Liver (tissue), 3 donors: ENCODE measurements around the gene BTNL9.

Source experiments
- CTCF ChIP-seq: fragments of 150-350 bp; IDR thresholded peaks from 2 replicates; pipeline ENCODE4 v1.5.1; 2017; ENCODE audit warnings: improper control_type of control experiment, low read depth, low read length; ENCODE audit not compliant: missing input control
- EGR1 ChIP-seq, 2 donors: IDR thresholded peaks; 2 replicates each; pipeline ENCODE4 v1.6.1; 2016 to 2018; ENCODE audit warnings: antibody characterized with exemption in 2 of 2, low read depth in 2 of 2
- JUND ChIP-seq, 2 donors: IDR thresholded peaks; 2 replicates each; pipeline ENCODE4 v1.6.1; 2016; ENCODE audit warnings: antibody characterized with exemption in 2 of 2
- MAX ChIP-seq: IDR thresholded peaks from 2 replicates; pipeline ENCODE4 v1.6.1; 2016; ENCODE audit warnings: antibody characterized with exemption
- RAD21 ChIP-seq, 2 donors: IDR thresholded peaks; 2 replicates each; pipeline ENCODE4 v1.6.1; 2016; ENCODE audit warnings: antibody characterized with exemption in 2 of 2, mild to moderate bottlenecking in 2 of 2
- REST ChIP-seq: IDR thresholded peaks from 2 replicates; pipeline ENCODE4 v1.6.1; 2016; ENCODE audit warnings: antibody characterized with exemption, mild to moderate bottlenecking
- RXRA ChIP-seq, 2 donors: IDR thresholded peaks; 2 replicates each; pipeline ENCODE4 v1.6.1; 2017 to 2018; ENCODE audit warnings: antibody characterized with exemption in 2 of 2, mild to moderate bottlenecking in 1 of 2
- TAF1 ChIP-seq: conservative IDR thresholded peaks from 2 replicates; pipeline ENCODE4 v1.6.1; 2016; ENCODE audit warnings: antibody characterized with exemption, mild to moderate bottlenecking
- YY1 ChIP-seq: IDR thresholded peaks from 2 replicates; pipeline ENCODE4 v1.6.1; 2016; ENCODE audit warnings: antibody characterized with exemption, mild to moderate bottlenecking
- ZBTB33 ChIP-seq: IDR thresholded peaks from 2 replicates; pipeline ENCODE4 v1.6.1; 2016; ENCODE audit warnings: antibody characterized with exemption
- donor health status: healthy.
- donor health status: healthy.

- TF ChIP-seq CTCF (no peak), RXRA (IDR thresholded peaks at IDR 0.05) (no peak), RAD21 (IDR thresholded peaks at IDR 0.05) (no peak), REST (no peak), TAF1 (no peak), MAX (no peak), EGR1 (IDR thresholded peaks at IDR 0.05; ENCODE audit: low read depth in 2 of 2) (no peak), JUND (IDR thresholded peaks at IDR 0.05) (no peak), YY1 (no peak), ZBTB33 (no peak)
Observed at GRCh38 chr5:181020688-181021087, 19.4 kb upstream of the BTNL9 start.
